ENCODE data around the gene BRF1. TPM values are rescaled to one million over a fixed set of nuclear protein-coding genes. Genes with fewer than 3 reads are reported as not detected.
A peak's percentile ranks its signal among the peaks of the same experiment; 100 is the strongest.

Gene BRF1
- total RNA-seq, 2 experiments from 2014 or later: 23.7 to 26.4 TPM

- Histone ChIP-seq H3K27ac (ENCODE audit: low read depth, low read length, poor library complexity, severe bottlenecking) (no peak overlapping the region), H3K4me2 (ENCODE audit: low read length) (peak overlapping the region; percentile 58)
Observed at GRCh38 chr14:105313381-105314286, 12.8 kb upstream of the BRF1 start.

GRCh38 chr14:105312973-105313372 lies 12.2 kb upstream of the BRF1 start:
- H3K4me1 ChIP-seq (ENCODE audit: insufficient read depth, low read length, poor library complexity, severe bottlenecking): peaks cover 17% of the 10 kb centered on the region
- H3K4me2 ChIP-seq (ENCODE audit: low read length): no peak overlapping the region
- TF ChIP-seq, protein P1, sequence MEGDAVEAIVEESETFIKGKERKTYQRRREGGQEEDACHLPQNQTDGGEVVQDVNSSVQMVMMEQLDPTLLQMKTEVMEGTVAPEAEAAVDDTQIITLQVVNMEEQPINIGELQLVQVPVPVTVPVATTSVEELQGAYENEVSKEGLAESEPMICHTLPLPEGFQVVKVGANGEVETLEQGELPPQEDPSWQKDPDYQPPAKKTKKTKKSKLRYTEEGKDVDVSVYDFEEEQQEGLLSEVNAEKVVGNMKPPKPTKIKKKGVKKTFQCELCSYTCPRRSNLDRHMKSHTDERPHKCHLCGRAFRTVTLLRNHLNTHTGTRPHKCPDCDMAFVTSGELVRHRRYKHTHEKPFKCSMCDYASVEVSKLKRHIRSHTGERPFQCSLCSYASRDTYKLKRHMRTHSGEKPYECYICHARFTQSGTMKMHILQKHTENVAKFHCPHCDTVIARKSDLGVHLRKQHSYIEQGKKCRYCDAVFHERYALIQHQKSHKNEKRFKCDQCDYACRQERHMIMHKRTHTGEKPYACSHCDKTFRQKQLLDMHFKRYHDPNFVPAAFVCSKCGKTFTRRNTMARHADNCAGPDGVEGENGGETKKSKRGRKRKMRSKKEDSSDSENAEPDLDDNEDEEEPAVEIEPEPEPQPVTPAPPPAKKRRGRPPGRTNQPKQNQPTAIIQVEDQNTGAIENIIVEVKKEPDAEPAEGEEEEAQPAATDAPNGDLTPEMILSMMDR (conservative IDR thresholded peaks at IDR 0.05; ENCODE audit: low read length): no peak
- TF ChIP-seq EZH2phosphoT487 (IDR thresholded peaks at IDR 0.05; ENCODE audit: borderline replicate concordance, low read depth, low read length): no peak
- H3K79me2 ChIP-seq (ENCODE audit: insufficient read depth, low read depth, low read length): no peaks in the 10 kb centered on the region
- ChIA-PET POLR2A (no interaction called here), CTCF (ENCODE audit: unreplicated experiment) (no interaction called here)
- no peaks in the 10 kb centered on the region for H4K20me1 ChIP-seq (ENCODE audit: insufficient read depth, low read length)
- no TSS peak for BruUV-seq (replicated peaks)
- no peaks in the 10 kb centered on the region for H3K9me2 ChIP-seq (ENCODE audit: insufficient read depth, low read length)
- H2AFZ ChIP-seq (ENCODE audit: low read length): no peak overlapping the region
- intact Hi-C loops (cut with micrococcal nuclease; ENCODE audit: unreplicated experiment): no loop called here
- H3K4me3 ChIP-seq (ENCODE audit: low read depth, low read length, poor library complexity, severe bottlenecking): no peak overlapping the region
- no peaks in the 10 kb centered on the region for H3K9me3 ChIP-seq (ENCODE audit: low read length)
- H3K36me3 ChIP-seq (ENCODE audit: insufficient read depth, low read length): no peaks in the 10 kb centered on the region
- no peak for DNase-seq (ENCODE audit: low spot score)
- H3K27ac ChIP-seq (ENCODE audit: low read depth, low read length, poor library complexity, severe bottlenecking): no peak overlapping the region

More at GRCh38 chr14:105313381-105314286, 12.8 kb upstream of the BRF1 start:
- Histone ChIP-seq H3K4me3 (ENCODE audit: low read depth, low read length, poor library complexity, severe bottlenecking) (peak overlapping the region; percentile 68), H3K9me3 (ENCODE audit: low read length) (no peaks in the 10 kb centered on the region), H3K79me2 (ENCODE audit: insufficient read depth, low read depth, low read length) (no peaks in the 10 kb centered on the region), H3K36me3 (ENCODE audit: insufficient read depth, low read length) (no peaks in the 10 kb centered on the region), H4K20me1 (ENCODE audit: insufficient read depth, low read length) (no peaks in the 10 kb centered on the region), H3K4me1 (ENCODE audit: insufficient read depth, low read length, poor library complexity, severe bottlenecking) (peaks cover 17% of the 10 kb centered on the region), H2AFZ (ENCODE audit: low read length) (peak overlapping the region; percentile 59), H3K9me2 (ENCODE audit: insufficient read depth, low read length) (no peaks in the 10 kb centered on the region)
- peak; percentile 41 for DNase-seq (ENCODE audit: low spot score)
- intact Hi-C loops (cut with micrococcal nuclease; ENCODE audit: unreplicated experiment): no loop called here
- ChIA-PET CTCF (ENCODE audit: unreplicated experiment) (interaction anchor here (0.6 to 1.5 kb wide), 3 partner anchors 13 to 90 kb away, joined by 3 to 7 read pairs (median 3); partner anchors contain the start of gene BRF1), POLR2A (interaction anchor here (0.6 to 1.0 kb wide), 2 partner anchors 8 to 111 kb away, joined by 3 read pairs; no protein-coding TSS in a partner anchor)
- BruUV-seq (replicated peaks): no TSS peak
- TF ChIP-seq, protein P1 (conservative IDR thresholded peaks at IDR 0.05; ENCODE audit: low read length): no peak
- TF ChIP-seq EZH2phosphoT487 (IDR thresholded peaks at IDR 0.05; ENCODE audit: borderline replicate concordance, low read depth, low read length): no peak

DNA sequence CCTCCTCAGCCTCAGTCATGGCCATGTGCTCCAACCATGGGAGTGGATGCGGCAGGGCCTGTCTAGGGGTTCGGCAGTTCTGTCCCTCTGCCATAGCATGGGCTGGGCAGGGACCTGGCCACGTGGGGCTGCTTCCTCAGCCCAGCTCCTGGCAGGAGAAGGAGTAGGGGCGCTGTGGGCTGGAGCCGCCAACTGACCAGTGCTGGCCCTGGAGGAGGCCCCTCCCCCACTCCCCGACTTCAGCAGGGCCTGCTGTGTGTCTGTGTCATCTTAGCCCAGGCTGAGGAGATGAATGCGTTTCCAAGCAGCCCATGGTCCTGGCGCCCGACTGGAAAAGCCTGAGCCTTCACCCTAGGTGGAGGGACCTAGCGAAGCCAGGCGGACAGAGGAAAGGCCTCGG lies 11.0 kb upstream of the BRF1 start:
- no peak overlapping the region for H2AFZ ChIP-seq (ENCODE audit: low read length)
- H4K20me1 ChIP-seq (ENCODE audit: insufficient read depth, low read length): no peaks in the 10 kb centered on the region
- no peaks in the 10 kb centered on the region for H3K79me2 ChIP-seq (ENCODE audit: insufficient read depth, low read depth, low read length)
- H3K9me3 ChIP-seq (ENCODE audit: low read length): no peaks in the 10 kb centered on the region
- no peak overlapping the region for H3K4me3 ChIP-seq (ENCODE audit: low read depth, low read length, poor library complexity, severe bottlenecking)
- ChIA-PET CTCF (ENCODE audit: unreplicated experiment) (no interaction called here), POLR2A (no interaction called here)
- no TSS peak for BruUV-seq (replicated peaks)
- no peak for TF ChIP-seq EZH2phosphoT487 (IDR thresholded peaks at IDR 0.05; ENCODE audit: borderline replicate concordance, low read depth, low read length)
- TF ChIP-seq, protein P1 (conservative IDR thresholded peaks at IDR 0.05; ENCODE audit: low read length): no peak
- no peak overlapping the region for H3K27ac ChIP-seq (ENCODE audit: low read depth, low read length, poor library complexity, severe bottlenecking)
- no peak for DNase-seq (ENCODE audit: low spot score)
- no peaks in the 10 kb centered on the region for H3K36me3 ChIP-seq (ENCODE audit: insufficient read depth, low read length)
- H3K4me2 ChIP-seq (ENCODE audit: low read length): no peak overlapping the region
- peaks cover 17% of the 10 kb centered on the region for H3K4me1 ChIP-seq (ENCODE audit: insufficient read depth, low read length, poor library complexity, severe bottlenecking)
- no peaks in the 10 kb centered on the region for H3K9me2 ChIP-seq (ENCODE audit: insufficient read depth, low read length)
- intact Hi-C loops (cut with micrococcal nuclease; ENCODE audit: unreplicated experiment): no loop called here

Measured in OCI-LY7 (cell line).